RCC 7860 (cell line): ENCODE data around the gene HES2.
"Not testable (repeated sequence)": the region's sequence is repeated elsewhere in the genome, so short reads cannot be mapped to it uniquely, and the experiment has no call there.

Experiments
- DNase-seq: peaks from one replicate; pipeline ENCODE4 v3.0.0-alpha.2; 2015; ENCODE audit warnings: low spot score
- FAIRE-seq: peaks from 2 replicates; lab custom pipeline; 2012; peaks lifted over from hg19 to GRCh38; lab: Jason Lieb, UNC

HES2 gene

GRCh38 chr1:6419804-6420453, at the start of gene HES2:
Gene HES2 (minus strand): TSS chr1:6419919. CDS start chr1:6419820, 99 bp downstream.
- DNase-seq (no peak), FAIRE-seq (no peak)

GRCh38 chr1:6468729-6469461, 49.2 kb upstream of the HES2 start:
- DNase-seq (no peak), FAIRE-seq (no peak)

- FAIRE-seq (no peak), DNase-seq (no peak)
These were observed 48.3 kb upstream of the HES2 start for GRCh38 chr1:6467744-6468688.

GRCh38 chr1:6467224-6467623, 47.5 kb upstream of the HES2 start:
- FAIRE-seq (no peak), DNase-seq (no peak)

- FAIRE-seq, result no peak
These were observed 47.0 kb upstream of the HES2 start for GRCh38 chr1:6466751-6467150.

GRCh38 chr1:6466023-6466422, 46.3 kb upstream of the HES2 start, which contains the start of gene TNFRSF25:
Gene TNFRSF25 (minus strand): TSS chr1:6466173. CDS start chr1:6466107, 66 bp downstream.
- DNase-seq (no peak), FAIRE-seq (no peak)

More at GRCh38 chr1:6466751-6467150, 47.0 kb upstream of the HES2 start:
- DNase-seq, result no peak

GRCh38 chr1:6465461-6466005, 45.8 kb upstream of the HES2 start:
- no peak for FAIRE-seq
- DNase-seq, result no peak

GRCh38 chr1:6464915-6465314, 45.2 kb upstream of the HES2 start:
- DNase-seq, result no peak
- no peak for FAIRE-seq

GRCh38 chr1:6464514-6464836, 44.8 kb upstream of the HES2 start:
- no peak for FAIRE-seq
- DNase-seq, result no peak

GRCh38 chr1:6463120-6463412, 43.3 kb upstream of the HES2 start:
- DNase-seq, result no peak

GRCh38 chr1:6462412-6463119, 42.8 kb upstream of the HES2 start:
- no peak for FAIRE-seq
- no peak for DNase-seq

More at GRCh38 chr1:6463120-6463412, 43.3 kb upstream of the HES2 start:
- no peak for FAIRE-seq

GRCh38 chr1:6461538-6462411, 42.1 kb upstream of the HES2 start:
- FAIRE-seq (no peak), DNase-seq (no peak)

GRCh38 chr1:6461051-6461530, 41.4 kb upstream of the HES2 start:
- FAIRE-seq (no peak), DNase-seq (no peak)

GRCh38 chr1:6460301-6461050, 40.8 kb upstream of the HES2 start:
- FAIRE-seq (no peak), DNase-seq (no peak)

GRCh38 chr1:6459850-6460265, 40.1 kb upstream of the HES2 start:
- no peak for DNase-seq

GRCh38 chr1:6456800-6457466, 37.2 kb upstream of the HES2 start:
- no peak for DNase-seq
- FAIRE-seq, result no peak

More at GRCh38 chr1:6459850-6460265, 40.1 kb upstream of the HES2 start:
- FAIRE-seq, result no peak

- not testable (repeated sequence) for DNase-seq, FAIRE-seq
These were observed 36.2 kb upstream of the HES2 start for GRCh38 chr1:6455752-6456520.
